Measurements from ENCODE around the gene TTYH2. TPM values are rescaled to one million over a fixed set of nuclear protein-coding genes. Genes with fewer than 3 reads are reported as not detected.

Gene TTYH2
- total RNA-seq, 1 experiment from 2014 or later = 4.5 TPM

- TF ChIP-seq STAT6 (CRISPR knock-in tag; conservative IDR thresholded peaks at IDR 0.05; ENCODE audit: low read depth) (no peak), ZNF138 (CRISPR knock-in tag; conservative IDR thresholded peaks at IDR 0.05) (no peak), JUN (CRISPR knock-in tag; IDR thresholded peaks at IDR 0.05) (no peak), ZNF263 (CRISPR knock-in tag; IDR thresholded peaks at IDR 0.05; ENCODE audit: low read depth) (no peak), NFE2L1 (CRISPR knock-in tag; IDR thresholded peaks at IDR 0.05) (no peak), CREB1 (CRISPR knock-in tag; IDR thresholded peaks at IDR 0.05) (no peak), TP53 (CRISPR knock-in tag; IDR thresholded peaks at IDR 0.05) (no peak), RORB (CRISPR knock-in tag; IDR thresholded peaks at IDR 0.05) (no peak), PRDM15 (CRISPR knock-in tag; IDR thresholded peaks at IDR 0.05) (no peak), TEAD4 (CRISPR knock-in tag; IDR thresholded peaks at IDR 0.05) (no peak), HMGA2 (CRISPR knock-in tag; IDR thresholded peaks at IDR 0.05) (no peak), GABPB1 (CRISPR knock-in tag; IDR thresholded peaks at IDR 0.05) (no peak), ZNF423 (CRISPR knock-in tag; IDR thresholded peaks at IDR 0.05) (no peak), SMAD4 (CRISPR knock-in tag; IDR thresholded peaks at IDR 0.05) (no peak), EMX1 (CRISPR knock-in tag; IDR thresholded peaks at IDR 0.05) (no peak), ATF1 (CRISPR knock-in tag; IDR thresholded peaks at IDR 0.05) (no peak)
Measured at GRCh38 chr17:74214484-74215341, 1.3 kb downstream of the TTYH2 start (continued).

- ChIA-PET CTCF (interaction anchor here (3.0 to 3.2 kb wide), 2 partner anchors 15 to 29 kb away, joined by 18 to 23 read pairs; no protein-coding TSS in a partner anchor), POLR2A (interaction anchor here (0.7 kb wide), 1 partner anchor 216 kb away, joined by 3 read pairs; no protein-coding TSS in a partner anchor)
- peaks cover 2% of the 10 kb centered on the region; the same call in 1 of the 2 replicates for H3K36me3 Mint-ChIP-seq
- H3K27ac Mint-ChIP-seq = no peak overlapping the region
- H3K9me3 Mint-ChIP-seq = 0 out of 2 replicates have a peak, but pooled peaks cover 4% of the 10 kb centered on the region
- H3K4me1 Mint-ChIP-seq = peaks cover 33% of the 10 kb centered on the region
- H3K4me3 Mint-ChIP-seq = no peak overlapping the region
- ATAC-seq = no peak
- H3K27me3 Mint-ChIP-seq (ENCODE audit: low read depth) = peaks cover 37% of the 10 kb centered on the region
- no peak for DNase-seq (ENCODE audit: low spot score)
- no peak for TF ChIP-seq USF2 (CRISPR knock-in tag; IDR thresholded peaks at IDR 0.05)
- no peak for TF ChIP-seq KAT7 (CRISPR knock-in tag; IDR thresholded peaks at IDR 0.05; ENCODE audit: borderline replicate concordance)
- no peak for TF ChIP-seq E2F4 (CRISPR knock-in tag; IDR thresholded peaks at IDR 0.05; ENCODE audit: borderline replicate concordance, low read depth)
- no peak for TF ChIP-seq NFE2L1 (CRISPR knock-in tag; IDR thresholded peaks at IDR 0.05)
- no peak for TF ChIP-seq GABPB1 (CRISPR knock-in tag; IDR thresholded peaks at IDR 0.05)
- no peak for TF ChIP-seq NR3C1 (CRISPR knock-in tag; conservative IDR thresholded peaks at IDR 0.05; ENCODE audit: low read depth)
- no peak for TF ChIP-seq CBFB (CRISPR knock-in tag; IDR thresholded peaks at IDR 0.05; ENCODE audit: low read depth)
- no peak for TF ChIP-seq NR2C2 (CRISPR knock-in tag; IDR thresholded peaks at IDR 0.05)
- no peak for TF ChIP-seq CTCF (IDR thresholded peaks at IDR 0.05)
- TF ChIP-seq PRRX2 (CRISPR knock-in tag; IDR thresholded peaks at IDR 0.05) = no peak
- TF ChIP-seq ZNF416 (CRISPR knock-in tag; IDR thresholded peaks at IDR 0.05) = no peak
- TF ChIP-seq FOXP4 (CRISPR knock-in tag; IDR thresholded peaks at IDR 0.05) = no peak
Measured at GRCh38 chr17:74215342-74215727, 2.0 kb downstream of the TTYH2 start.

Measured in WTC11 (cell line).